Activated B cell treated with CpG ODN at 0.5 μM for 24 hours (primary cell): Measurements from ENCODE around the gene RTN4RL2. TPM values are rescaled to one million over a fixed set of nuclear protein-coding genes. Genes with fewer than 3 reads are reported as not detected.

Experiments
- ATAC-seq: fragments of 200-7000 bp; cut with Tn5 transposase; one replicate; pipeline ENCODE4 v1.10.0; 2021; ENCODE audit warnings: low read depth, mild to moderate bottlenecking, moderate library complexity
- CTCF ChIA-PET: fragments of 350-600 bp; sonication (Branson Sonifier 250); formaldehyde crosslinking; loops from one replicate; lab custom pipeline; 2021; ENCODE audit warnings: antibody characterized with exemption; lab: Charles Lee
- POLR2A ChIA-PET: fragments of 350-600 bp; sonication (Branson Sonifier 250); formaldehyde crosslinking; loops from one replicate; lab custom pipeline; 2021; ENCODE audit warnings: antibody characterized with exemption; lab: Charles Lee
- DNase-seq: peaks from one replicate; pipeline ENCODE4 v3.0.0; 2022
- H3K27ac Mint-ChIP-seq: one replicate; pipeline ENCODE4 v1.8.0; 2020; ENCODE audit warnings: mixed read lengths
- H3K27me3 Mint-ChIP-seq: one replicate; pipeline ENCODE4 v1.8.0; 2021; ENCODE audit warnings: mixed read lengths
- H3K36me3 Mint-ChIP-seq: one replicate; pipeline ENCODE4 v1.8.0; 2021; ENCODE audit warnings: low read depth, mixed read lengths
- H3K4me1 Mint-ChIP-seq: one replicate; pipeline ENCODE4 v1.8.0; 2021; ENCODE audit warnings: mixed read lengths
- H3K4me3 Mint-ChIP-seq: one replicate; pipeline ENCODE4 v1.8.0; 2020; ENCODE audit warnings: mild to moderate bottlenecking, mixed read lengths
- H3K9me3 Mint-ChIP-seq: one replicate; pipeline ENCODE4 v1.8.0; 2020; ENCODE audit warnings: mixed read lengths
- intact Hi-C: fragments of 100-400 bp; cut with micrococcal nuclease; formaldehyde crosslinking; loops from one replicate; pipeline ENCODE4 v1.15.1; 2024
- total RNA-seq: library from RNA; stranded (reverse); gene quantifications from 2 replicates; pipeline ENCODE4 v1.2.3, GENCODE V29; 2022
- TF ChIP-seq, protein P1 (sequence below): fragments of 200-600 bp; IDR thresholded peaks from one replicate; pipeline ENCODE4 v1.8.0; 2022; ENCODE audit warnings: antibody characterized with exemption, mild to moderate bottlenecking

Gene RTN4RL2
- total RNA-seq, 1 donor from 2014 or later: 0.13 TPM

DNA sequence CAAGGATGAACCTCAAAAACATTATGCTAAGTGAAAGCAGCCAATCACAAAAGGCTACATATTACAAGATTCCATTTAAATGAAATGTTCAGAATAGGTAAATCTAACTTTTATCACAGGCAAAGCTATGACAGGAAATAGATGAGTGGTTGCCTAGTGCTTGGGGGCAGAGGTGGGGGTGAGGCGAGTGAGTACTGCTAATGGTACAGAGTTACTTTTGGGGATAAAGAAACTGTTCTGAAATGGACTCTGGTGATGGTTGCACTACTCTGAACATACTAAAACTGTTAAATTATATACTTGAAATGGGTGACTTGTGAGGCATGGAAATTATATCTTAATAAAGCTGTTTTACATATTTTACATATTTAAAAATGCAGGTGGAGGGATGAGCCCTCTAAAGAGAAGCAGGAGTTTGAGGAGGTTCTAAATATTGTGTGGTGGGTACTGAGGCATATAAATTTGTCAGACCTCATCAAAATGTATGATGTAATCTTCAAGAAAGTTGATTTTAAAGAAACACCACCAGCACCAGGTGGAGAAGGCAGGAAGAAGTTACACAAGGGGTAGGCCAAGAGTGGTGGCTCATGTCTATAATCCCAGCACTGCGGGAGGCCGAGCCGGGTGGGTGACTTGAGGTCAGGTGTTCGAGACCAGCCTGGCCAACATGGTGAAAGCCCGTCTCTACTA lies 51.6 kb downstream of the RTN4RL2 start:
- Mint-ChIP-seq H3K4me3 (peak overlapping the region; percentile 4), H3K4me1 (peaks cover 38% of the 10 kb centered on the region), H3K9me3 (no peaks in the 10 kb centered on the region), H3K27me3 (no peaks in the 10 kb centered on the region), H3K36me3 (peaks cover 4% of the 10 kb centered on the region), H3K27ac (peak overlapping the region; percentile 71)
- ChIA-PET CTCF (interaction anchor here (2.0 to 2.3 kb wide), 2 partner anchors 18 to 55 kb away, joined by 7 to 9 read pairs; no protein-coding TSS in a partner anchor), POLR2A (interaction anchor here (0.6 to 1.1 kb wide), 3 partner anchors 18 to 187 kb away, joined by 3 read pairs; partner anchors contain the start of gene TNKS1BP1)
- intact Hi-C loops: loop anchor here (10.0 kb wide), 1 partner anchor 1643 kb away; no protein-coding TSS in a partner anchor
- DNase-seq (no peak), ATAC-seq (peak; percentile 47)
- TF ChIP-seq, protein P1, sequence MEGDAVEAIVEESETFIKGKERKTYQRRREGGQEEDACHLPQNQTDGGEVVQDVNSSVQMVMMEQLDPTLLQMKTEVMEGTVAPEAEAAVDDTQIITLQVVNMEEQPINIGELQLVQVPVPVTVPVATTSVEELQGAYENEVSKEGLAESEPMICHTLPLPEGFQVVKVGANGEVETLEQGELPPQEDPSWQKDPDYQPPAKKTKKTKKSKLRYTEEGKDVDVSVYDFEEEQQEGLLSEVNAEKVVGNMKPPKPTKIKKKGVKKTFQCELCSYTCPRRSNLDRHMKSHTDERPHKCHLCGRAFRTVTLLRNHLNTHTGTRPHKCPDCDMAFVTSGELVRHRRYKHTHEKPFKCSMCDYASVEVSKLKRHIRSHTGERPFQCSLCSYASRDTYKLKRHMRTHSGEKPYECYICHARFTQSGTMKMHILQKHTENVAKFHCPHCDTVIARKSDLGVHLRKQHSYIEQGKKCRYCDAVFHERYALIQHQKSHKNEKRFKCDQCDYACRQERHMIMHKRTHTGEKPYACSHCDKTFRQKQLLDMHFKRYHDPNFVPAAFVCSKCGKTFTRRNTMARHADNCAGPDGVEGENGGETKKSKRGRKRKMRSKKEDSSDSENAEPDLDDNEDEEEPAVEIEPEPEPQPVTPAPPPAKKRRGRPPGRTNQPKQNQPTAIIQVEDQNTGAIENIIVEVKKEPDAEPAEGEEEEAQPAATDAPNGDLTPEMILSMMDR: no peak

DNA sequence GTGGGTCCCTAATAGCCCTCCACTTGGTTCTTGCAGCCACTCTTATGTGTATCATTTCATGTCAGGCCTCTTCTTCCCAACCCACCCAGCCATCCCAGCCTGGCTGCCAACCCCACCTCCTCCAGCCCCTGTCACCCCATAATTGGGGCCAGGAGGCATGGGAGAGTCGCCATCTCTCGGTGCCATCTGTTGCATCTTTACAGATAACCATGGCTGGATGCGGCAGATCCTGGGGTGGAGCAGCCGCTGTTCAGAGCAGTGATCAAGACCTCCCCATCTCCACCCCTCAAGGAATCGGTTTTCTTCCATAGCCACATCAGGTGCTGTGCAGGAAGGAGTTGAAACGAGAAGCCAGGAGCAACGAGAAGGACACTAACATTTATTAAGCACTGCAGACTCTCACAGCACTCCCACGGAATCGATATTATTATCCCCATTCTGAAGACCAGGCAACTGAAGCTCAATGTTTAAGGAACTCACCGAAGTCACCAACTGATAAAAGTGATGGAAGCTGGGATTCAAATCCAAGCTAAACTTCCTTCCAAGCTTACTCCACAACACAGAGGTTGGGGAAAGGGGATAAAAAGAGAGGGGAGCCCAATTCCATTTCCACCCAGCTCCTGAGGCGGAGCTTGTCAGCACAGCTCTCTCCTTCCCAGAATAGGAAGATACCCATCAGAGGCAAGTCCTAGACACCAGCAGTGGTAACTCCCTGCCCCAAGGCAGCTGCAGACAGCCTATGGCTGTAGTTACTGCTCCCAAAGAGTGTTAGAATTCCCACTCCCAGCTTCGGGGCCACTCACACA lies 52.5 kb downstream of the RTN4RL2 start:
- Mint-ChIP-seq H3K4me1 (peaks cover 38% of the 10 kb centered on the region), H3K4me3 (peak overlapping the region; percentile 67), H3K27me3 (no peaks in the 10 kb centered on the region), H3K36me3 (peaks cover 4% of the 10 kb centered on the region), H3K27ac (peak overlapping the region; percentile 71), H3K9me3 (no peaks in the 10 kb centered on the region)
- TF ChIP-seq, protein P1: no peak
- DNase-seq: no peak
- no peak for ATAC-seq
- CTCF ChIA-PET: interaction anchor here (1.2 to 6.7 kb wide), 5 partner anchors 14 to 57 kb away, joined by 3 to 45 read pairs (median 6); no protein-coding TSS in a partner anchor
- POLR2A ChIA-PET: interaction anchor here (0.5 to 3.6 kb wide), 4 partner anchors 20 to 1060 kb away, joined by 4 to 18 read pairs (median 4); no protein-coding TSS in a partner anchor
- intact Hi-C loops: loop anchor here (10.0 kb wide), 1 partner anchor 1642 kb away; no protein-coding TSS in a partner anchor

DNA sequence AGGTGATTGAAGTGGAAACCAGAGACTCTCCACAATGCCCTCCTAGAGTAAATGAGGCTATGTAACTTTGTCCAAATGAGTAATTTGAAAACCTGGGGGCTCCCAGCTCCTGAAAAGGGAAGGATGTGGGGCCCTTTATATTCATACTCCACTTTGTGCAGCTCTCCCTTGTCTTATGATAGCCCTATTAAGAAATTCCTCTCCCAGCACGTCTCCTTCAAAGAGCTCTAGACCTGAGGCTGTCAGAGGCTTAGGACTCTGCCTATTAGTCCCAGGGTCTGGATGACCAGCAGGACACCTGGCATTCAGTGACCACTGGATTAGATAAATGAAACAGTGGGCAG lies 53.1 kb downstream of the RTN4RL2 start:
- ATAC-seq: no peak
- no peak overlapping the region for H3K27ac Mint-ChIP-seq
- intact Hi-C loops: loop anchor here (10.0 kb wide), 1 partner anchor 1641 kb away; no protein-coding TSS in a partner anchor

DNA sequence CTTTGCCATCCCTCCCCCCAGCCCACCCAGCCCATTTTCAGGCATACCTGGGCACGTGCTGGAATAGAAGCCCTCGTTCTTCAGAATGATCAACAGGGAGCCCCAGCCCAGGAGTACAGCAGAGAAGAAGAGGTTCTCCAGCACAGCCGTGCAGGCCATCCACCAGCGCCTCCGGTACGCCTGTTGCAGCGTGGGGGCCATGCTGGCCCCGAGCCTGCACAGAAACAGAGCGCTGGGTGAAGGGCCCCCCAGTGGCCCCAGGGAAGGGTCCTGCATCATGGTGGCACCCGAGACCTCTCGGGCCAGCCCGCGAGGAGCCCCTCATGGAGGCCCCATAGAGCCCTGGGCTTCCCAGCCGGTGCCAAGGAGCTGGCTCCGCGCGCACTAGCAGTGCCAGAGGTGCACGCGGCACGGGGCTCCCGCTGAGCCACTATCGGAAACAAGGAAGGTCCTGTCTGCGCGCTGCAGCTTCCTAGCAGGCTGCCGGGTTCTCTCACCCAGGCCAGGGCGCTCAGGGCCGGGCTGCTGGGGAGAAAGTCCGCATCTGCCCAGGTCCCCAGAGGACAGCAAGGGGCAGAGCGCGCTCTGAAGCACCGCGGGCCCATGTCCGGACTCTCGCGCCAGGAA lies 53.7 kb downstream of the RTN4RL2 start:
- ATAC-seq: peak; percentile 33

More for the DNA sequence above, 53.1 kb downstream of the RTN4RL2 start:
- no peak for DNase-seq
- Mint-ChIP-seq H3K36me3 (peaks cover 4% of the 10 kb centered on the region), H3K9me3 (no peaks in the 10 kb centered on the region), H3K27me3 (no peaks in the 10 kb centered on the region), H3K4me3 (peak overlapping the region; percentile 67), H3K4me1 (peaks cover 38% of the 10 kb centered on the region)
- TF ChIP-seq, protein P1: no peak
- POLR2A ChIA-PET: interaction anchor here (0.5 to 3.6 kb wide), 3 partner anchors 21 to 101 kb away, joined by 4 to 18 read pairs (median 4); no protein-coding TSS in a partner anchor
- CTCF ChIA-PET: interaction anchor here (1.2 to 6.7 kb wide), 5 partner anchors 13 to 57 kb away, joined by 3 to 45 read pairs (median 6); no protein-coding TSS in a partner anchor

More for the DNA sequence above, 53.7 kb downstream of the RTN4RL2 start:
- TF ChIP-seq, protein P1: no peak
- Mint-ChIP-seq H3K4me3 (peak overlapping the region; percentile 97), H3K27me3 (no peaks in the 10 kb centered on the region), H3K4me1 (peaks cover 43% of the 10 kb centered on the region), H3K36me3 (peaks cover 4% of the 10 kb centered on the region), H3K27ac (no peak overlapping the region), H3K9me3 (no peaks in the 10 kb centered on the region)
- CTCF ChIA-PET: interaction anchor here (1.4 to 6.7 kb wide), 6 partner anchors 13 to 127 kb away, joined by 3 to 45 read pairs (median 9); no protein-coding TSS in a partner anchor
- POLR2A ChIA-PET: interaction anchor here (0.7 to 3.6 kb wide), 6 partner anchors 12 to 189 kb away, joined by 3 to 18 read pairs (median 5); partner anchors contain the start of gene TNKS1BP1
- intact Hi-C loops: loop anchor here (1.0 to 10.0 kb wide), 4 partner anchors 15 to 1641 kb away; no protein-coding TSS in a partner anchor
- peak; percentile 36 for DNase-seq
